ENCODE data around the gene PROX1. TPM values are rescaled to one million over a fixed set of nuclear protein-coding genes. Genes with fewer than 3 reads are reported as not detected.

PROX1 gene
- polyA plus RNA-seq, 1 experiment, result 0.07 TPM

- Histone ChIP-seq H3K27me3 (ENCODE audit: control insufficient read depth, insufficient read depth, low read length) (no peaks in the 10 kb centered on the region), H3K27ac (ENCODE audit: low read depth, low read length) (no peak overlapping the region), H3K9me3 (ENCODE audit: control insufficient read depth, insufficient read depth, low read length) (no peaks in the 10 kb centered on the region), H3K4me3 (ENCODE audit: low read depth, low read length) (no peak overlapping the region)
- no peak for TF ChIP-seq CTCF (IDR thresholded peaks at IDR 0.05; ENCODE audit: low read depth, low read length)
- ChIA-PET POLR2A (no interaction called here), CTCF (interaction anchor here (0.6 kb wide), 1 partner anchor 54 kb away, joined by 3 read pairs; no protein-coding TSS in a partner anchor)
- no peak for DNase-seq (ENCODE audit: low read depth, low spot score)
Observed at GRCh38 chr1:214022229-214022791, 34.5 kb downstream of the PROX1 start.

- Histone ChIP-seq H3K9me3 (ENCODE audit: control insufficient read depth, insufficient read depth, low read length) (no peaks in the 10 kb centered on the region), H3K27ac (ENCODE audit: low read depth, low read length) (no peak overlapping the region), H3K4me3 (ENCODE audit: low read depth, low read length) (no peak overlapping the region), H3K27me3 (ENCODE audit: control insufficient read depth, insufficient read depth, low read length) (no peaks in the 10 kb centered on the region)
- no peak for TF ChIP-seq CTCF (IDR thresholded peaks at IDR 0.05; ENCODE audit: low read depth, low read length)
- DNase-seq (ENCODE audit: low read depth, low spot score), result no peak
- ChIA-PET POLR2A (no interaction called here), CTCF (interaction anchor here (0.6 kb wide), 1 partner anchor 53 kb away, joined by 3 read pairs; no protein-coding TSS in a partner anchor)
Observed at GRCh38 chr1:214022810-214023425, 35.1 kb downstream of the PROX1 start.

- H3K27me3 ChIP-seq (ENCODE audit: control insufficient read depth, insufficient read depth, low read length), result no peaks in the 10 kb centered on the region
- ChIA-PET CTCF (interaction anchor here (0.6 kb wide), 1 partner anchor 1571 kb away, joined by 4 read pairs; no protein-coding TSS in a partner anchor), POLR2A (no interaction called here)
Observed at GRCh38 chr1:214026985-214027384, 39.2 kb downstream of the PROX1 start.

GRCh38 chr1:214027498-214027897, 39.7 kb downstream of the PROX1 start:
- ChIA-PET CTCF (no interaction called here), POLR2A (no interaction called here)
- DNase-seq (ENCODE audit: low read depth, low spot score), result no peak
- TF ChIP-seq CTCF (IDR thresholded peaks at IDR 0.05; ENCODE audit: low read depth, low read length), result no peak
- H3K9me3 ChIP-seq (ENCODE audit: control insufficient read depth, insufficient read depth, low read length), result no peaks in the 10 kb centered on the region
- no peak overlapping the region for H3K4me3 ChIP-seq (ENCODE audit: low read depth, low read length)
- no peak overlapping the region for H3K27ac ChIP-seq (ENCODE audit: low read depth, low read length)
- H3K27me3 ChIP-seq (ENCODE audit: control insufficient read depth, insufficient read depth, low read length), result no peaks in the 10 kb centered on the region

More at GRCh38 chr1:214026985-214027384, 39.2 kb downstream of the PROX1 start:
- TF ChIP-seq CTCF (IDR thresholded peaks at IDR 0.05; ENCODE audit: low read depth, low read length), result no peak
- no peak overlapping the region for H3K27ac ChIP-seq (ENCODE audit: low read depth, low read length)
- no peak for DNase-seq (ENCODE audit: low read depth, low spot score)
- H3K9me3 ChIP-seq (ENCODE audit: control insufficient read depth, insufficient read depth, low read length), result no peaks in the 10 kb centered on the region
- H3K4me3 ChIP-seq (ENCODE audit: low read depth, low read length), result no peak overlapping the region

- Histone ChIP-seq H3K9me3 (ENCODE audit: control insufficient read depth, insufficient read depth, low read length) (no peaks in the 10 kb centered on the region), H3K4me3 (ENCODE audit: low read depth, low read length) (no peak overlapping the region), H3K27me3 (ENCODE audit: control insufficient read depth, insufficient read depth, low read length) (no peaks in the 10 kb centered on the region), H3K27ac (ENCODE audit: low read depth, low read length) (no peak overlapping the region)
- no peak for DNase-seq (ENCODE audit: low read depth, low spot score)
- POLR2A ChIA-PET, result no interaction called here
- CTCF ChIA-PET, result no interaction called here
- TF ChIP-seq CTCF (IDR thresholded peaks at IDR 0.05; ENCODE audit: low read depth, low read length), result no peak
Observed at GRCh38 chr1:214028095-214028494, 40.3 kb downstream of the PROX1 start.

All from AG04450 (cell line).